Measurements from ENCODE around the gene ERICH6B.

DNA sequence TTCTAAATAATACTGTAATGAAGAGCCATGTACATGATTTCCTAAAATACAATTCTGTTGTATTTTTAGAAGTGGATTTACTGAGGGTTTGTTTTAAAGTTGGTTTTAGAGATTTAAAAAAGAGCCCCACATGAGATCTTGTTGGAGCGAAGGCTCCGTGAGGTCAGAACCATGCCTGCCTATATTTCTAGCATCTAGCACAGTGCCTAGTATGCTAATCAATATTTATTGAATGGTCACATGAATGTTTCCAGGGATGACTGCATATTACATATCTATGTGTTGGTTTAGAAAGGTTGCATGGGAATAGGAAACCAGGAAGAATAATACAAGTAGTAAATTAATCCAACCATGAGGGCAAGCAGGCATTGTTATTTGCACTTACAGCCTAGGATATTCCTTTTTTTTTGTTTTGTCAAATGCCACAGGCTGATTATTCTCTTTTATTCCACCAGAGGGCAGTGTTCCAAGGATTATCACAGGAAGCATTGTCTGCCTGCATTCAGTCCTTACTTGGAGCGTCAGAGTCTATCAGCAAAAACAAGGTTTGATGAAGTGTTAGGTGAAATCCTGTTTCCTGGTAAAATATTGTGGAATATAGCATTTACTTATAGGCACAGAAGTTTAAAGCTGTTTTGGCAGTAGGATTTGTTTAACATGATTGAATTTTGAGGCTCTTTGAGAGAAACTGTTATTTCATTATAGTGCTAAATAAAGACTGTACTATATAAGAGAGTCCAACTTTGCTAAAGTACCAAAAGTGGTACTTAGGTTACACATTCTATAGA lies 104.0 kb downstream of the ERICH6B start:
- TF ChIP-seq POLR2A (IDR thresholded peaks at IDR 0.05; ENCODE audit: low read depth, low read length) (no peak), POLR2AphosphoS5 (IDR thresholded peaks at IDR 0.05; ENCODE audit: low read depth, low read length) (no peak), TAF1 (IDR thresholded peaks at IDR 0.05; ENCODE audit: borderline replicate concordance, low read depth, low read length) (no peak)

Measured in GM12892 (cell line).